ENCODE results near the gene MBD4.
"Not testable (repeated sequence)": the region's sequence is repeated elsewhere in the genome, so short reads cannot be mapped to it uniquely, and the experiment has no call there.

DNA sequence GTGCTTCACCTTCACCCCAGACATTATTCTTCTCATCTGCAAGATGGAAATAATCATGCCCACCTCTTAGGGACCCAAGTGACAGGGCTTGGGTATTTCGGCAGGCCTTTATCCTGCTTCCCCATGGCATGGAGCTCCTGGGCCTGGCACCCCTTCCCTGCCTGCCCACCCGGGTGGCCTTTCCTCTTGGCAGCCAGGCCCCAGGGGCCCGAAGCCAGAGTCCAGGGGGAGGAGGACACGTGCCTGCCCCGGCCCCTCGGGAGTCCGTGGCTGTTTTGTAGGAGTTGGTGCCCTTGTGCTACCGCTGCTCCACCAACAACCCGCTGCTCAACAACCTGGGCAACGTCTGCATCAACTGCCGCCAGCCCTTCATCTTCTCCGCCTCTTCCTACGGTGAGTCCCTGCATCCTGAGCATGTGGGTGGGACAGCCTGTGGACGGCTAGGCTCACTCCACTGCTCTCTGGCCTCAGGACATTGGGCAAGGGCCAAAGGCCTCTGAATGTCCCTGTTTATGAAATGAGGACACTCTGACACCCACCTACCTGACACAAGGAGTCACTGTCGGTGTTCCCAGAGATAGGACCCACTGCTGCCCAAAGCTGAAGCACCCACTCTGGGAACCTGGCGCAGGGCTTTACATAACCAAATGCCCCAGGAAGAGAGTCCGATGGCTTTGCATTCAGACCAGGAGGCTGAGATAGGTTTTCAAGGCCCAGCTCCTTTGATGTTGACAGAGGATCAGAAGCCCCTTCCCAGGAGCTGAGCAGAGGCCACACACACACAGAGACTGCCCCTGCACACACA, 45.8 kb downstream of the MBD4 start:
- not testable (repeated sequence) for TF ChIP-seq POLR2A (IDR thresholded peaks at IDR 0.05; ENCODE audit: low read depth)
- TF ChIP-seq, protein P1, sequence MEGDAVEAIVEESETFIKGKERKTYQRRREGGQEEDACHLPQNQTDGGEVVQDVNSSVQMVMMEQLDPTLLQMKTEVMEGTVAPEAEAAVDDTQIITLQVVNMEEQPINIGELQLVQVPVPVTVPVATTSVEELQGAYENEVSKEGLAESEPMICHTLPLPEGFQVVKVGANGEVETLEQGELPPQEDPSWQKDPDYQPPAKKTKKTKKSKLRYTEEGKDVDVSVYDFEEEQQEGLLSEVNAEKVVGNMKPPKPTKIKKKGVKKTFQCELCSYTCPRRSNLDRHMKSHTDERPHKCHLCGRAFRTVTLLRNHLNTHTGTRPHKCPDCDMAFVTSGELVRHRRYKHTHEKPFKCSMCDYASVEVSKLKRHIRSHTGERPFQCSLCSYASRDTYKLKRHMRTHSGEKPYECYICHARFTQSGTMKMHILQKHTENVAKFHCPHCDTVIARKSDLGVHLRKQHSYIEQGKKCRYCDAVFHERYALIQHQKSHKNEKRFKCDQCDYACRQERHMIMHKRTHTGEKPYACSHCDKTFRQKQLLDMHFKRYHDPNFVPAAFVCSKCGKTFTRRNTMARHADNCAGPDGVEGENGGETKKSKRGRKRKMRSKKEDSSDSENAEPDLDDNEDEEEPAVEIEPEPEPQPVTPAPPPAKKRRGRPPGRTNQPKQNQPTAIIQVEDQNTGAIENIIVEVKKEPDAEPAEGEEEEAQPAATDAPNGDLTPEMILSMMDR (IDR thresholded peaks at IDR 0.05): not testable (repeated sequence)
